GM18870 (cell line): Measurements from ENCODE around the gene KLK11.

Source experiments
- ATAC-seq: cut with Tn5 transposase; IDR thresholded peaks from one replicate; pipeline ENCODE4 v1.9.1; 2021; ENCODE audit warnings: moderate library complexity; ENCODE audit not compliant: unreplicated experiment

Gene KLK11

DNA sequence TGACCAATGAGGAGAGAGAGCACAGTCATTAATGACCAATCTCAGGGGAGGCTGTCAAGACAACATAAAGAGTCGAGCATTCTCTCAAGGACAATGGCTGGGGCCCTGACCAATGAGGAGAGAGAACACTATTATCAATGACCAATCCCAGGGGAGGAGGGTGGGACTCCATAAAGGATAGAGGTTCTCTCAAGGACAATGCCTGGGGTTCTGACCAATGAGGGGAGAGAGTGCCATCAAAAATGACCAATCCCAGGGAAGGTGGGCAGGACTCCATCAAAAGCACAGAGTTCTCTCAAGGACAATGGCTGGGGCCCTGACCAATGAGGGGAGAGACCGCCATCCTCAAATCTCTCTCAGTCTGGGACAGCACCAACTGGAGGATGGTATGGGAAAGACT is 3.3 kb upstream of the KLK11 start:
- no peak for ATAC-seq

DNA sequence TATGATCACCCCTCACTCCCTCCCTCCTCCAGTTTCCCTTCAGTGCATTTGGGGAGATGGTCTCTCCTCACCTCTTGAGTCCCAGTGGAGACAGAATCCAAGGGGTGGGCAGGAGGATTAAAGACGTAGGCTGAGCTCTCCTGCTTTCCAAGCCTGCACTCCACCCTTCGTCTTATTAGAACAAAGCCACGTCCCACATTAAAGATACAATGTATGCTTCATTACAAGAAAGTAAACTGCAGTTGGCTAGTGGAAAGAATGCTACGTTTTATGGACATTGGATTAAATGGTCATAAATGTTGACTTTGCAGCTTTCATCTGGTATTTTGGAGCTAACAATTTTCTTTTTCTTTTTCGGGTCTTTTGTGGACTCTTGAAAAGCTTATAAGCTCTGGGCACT is 1.5 kb upstream of the KLK11 start:
- no peak for ATAC-seq

DNA sequence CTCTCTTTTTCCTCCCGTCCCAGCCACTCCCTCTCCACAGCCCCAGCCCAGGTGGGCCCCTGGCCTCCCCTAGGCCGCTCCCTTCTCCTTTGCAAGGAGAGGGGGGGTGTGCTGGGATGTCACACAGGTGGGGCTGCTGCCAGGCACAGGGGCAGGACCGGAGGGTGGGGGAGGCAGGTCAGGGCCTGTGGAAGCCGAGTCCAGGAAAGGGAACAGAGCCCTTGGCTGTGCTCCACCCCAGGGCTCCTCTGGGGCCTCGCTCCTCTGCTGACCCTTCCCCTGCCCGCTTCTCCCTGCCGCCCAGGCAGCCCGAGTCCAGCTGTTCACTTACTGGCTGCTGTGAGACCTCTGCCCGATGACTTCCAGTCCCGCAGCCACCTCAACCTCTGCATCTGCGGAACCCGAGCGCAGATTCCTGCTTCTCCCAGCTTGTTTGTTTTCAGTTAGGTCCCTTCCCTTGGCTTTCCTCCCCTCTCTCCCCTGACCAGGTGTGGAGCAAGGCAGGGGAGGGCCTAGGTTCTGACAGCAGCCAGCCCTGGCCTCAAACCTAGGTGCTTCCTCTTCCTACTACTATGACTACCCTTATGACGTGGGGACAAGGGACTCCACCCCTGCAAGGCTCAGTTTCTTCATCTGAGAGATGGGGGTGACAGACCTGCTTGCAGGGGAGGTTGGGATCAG is 850 bp upstream of the KLK11 start:
- ATAC-seq = no peak

DNA sequence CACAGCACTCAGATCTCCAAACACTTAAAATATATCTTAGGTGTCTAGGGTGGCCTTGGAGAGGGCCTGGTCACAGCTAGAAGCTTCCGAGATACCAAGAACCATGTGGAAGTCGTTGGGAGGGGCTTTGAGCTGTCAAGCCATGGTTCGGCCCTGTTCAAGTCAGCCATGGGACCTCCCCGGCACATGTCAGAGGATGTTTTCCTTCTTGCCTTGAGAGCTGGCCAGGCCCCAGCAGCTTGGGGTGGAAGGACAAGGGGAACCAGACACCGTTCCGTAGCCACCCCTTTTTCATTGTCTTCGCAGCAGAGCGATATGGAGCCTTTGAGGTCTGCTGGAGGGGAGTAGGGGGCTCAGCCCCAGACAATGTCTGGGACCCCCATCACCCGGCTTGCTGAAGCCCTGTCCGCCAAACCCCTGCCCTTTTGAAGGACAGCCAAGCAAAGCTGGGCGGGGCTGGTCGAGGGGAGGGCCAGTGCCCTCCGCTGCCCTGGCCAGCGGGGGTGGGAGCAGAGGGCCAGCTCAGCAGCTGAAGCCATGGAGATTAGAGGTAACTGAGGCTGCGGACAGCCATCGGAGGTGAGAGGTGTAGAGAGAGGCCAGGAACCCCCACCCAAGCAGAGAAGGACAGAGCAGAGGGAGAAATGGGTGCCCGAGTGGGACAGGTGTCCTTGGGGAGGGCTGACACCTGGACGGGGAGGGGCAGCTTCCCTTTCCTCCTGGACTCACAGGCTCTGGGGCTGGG is 435 bp downstream of the KLK11 start:
- no peak for ATAC-seq

DNA sequence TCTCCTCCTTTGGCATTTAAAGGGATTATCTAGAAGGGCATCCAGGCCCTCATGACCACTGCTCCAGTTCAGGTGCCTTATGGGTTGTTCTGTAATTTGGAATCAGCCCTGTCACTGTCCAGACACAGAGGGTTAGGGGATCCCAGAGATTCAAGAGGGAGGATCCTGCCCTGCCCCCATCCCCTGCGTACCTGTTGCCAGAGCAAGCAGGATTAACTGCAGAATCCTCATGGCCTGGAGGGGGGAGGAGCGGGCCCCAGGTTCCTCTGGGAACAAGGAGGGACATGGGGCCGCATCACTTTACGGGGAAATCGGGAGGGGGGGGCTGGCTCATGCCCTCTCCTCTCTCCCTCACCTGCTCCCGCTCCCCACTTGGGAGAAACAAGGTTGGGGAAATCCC is 1.0 kb downstream of the KLK11 start:
- ATAC-seq = no peak

DNA sequence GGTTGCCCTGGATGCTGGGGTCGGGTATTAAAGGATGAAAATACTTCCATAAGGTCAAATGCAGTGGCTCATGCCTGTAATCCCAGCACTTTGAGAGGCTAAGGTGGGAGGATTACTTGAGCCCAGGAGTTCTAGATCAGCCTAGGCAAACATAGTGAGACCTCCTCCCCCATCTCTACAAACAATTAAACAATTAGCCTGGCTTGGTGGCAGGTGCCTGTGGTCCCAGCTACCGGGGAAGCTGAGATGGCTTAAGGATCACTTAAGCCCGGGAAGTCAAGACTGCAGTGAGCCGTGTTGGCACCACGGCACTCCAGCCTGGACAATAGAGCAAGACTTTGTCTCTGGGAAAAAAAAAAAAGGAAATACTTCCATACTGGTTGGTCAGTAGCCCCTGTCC is 1.5 kb downstream of the KLK11 start:
- ATAC-seq = no peak

DNA sequence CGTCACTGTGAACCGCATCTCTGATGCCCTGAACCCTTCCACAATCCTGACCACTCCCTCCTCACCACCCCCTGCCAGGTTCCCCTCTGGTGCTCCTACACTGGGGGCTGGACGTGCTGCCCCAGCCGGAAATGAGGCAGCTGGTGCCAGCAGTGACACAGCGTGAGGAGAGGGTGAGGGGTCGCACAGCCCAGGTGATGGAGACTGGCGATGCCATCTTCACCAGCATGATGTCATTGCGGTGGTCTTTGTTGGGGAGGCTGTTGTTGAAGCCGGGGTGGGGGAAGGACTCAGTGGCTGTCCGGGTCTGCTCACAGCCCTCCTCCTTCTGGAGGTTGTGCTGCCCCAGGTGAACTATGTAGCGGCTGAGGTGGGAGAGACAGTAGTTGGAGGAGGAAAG is 2.5 kb downstream of the KLK11 start:
- no peak for ATAC-seq

DNA sequence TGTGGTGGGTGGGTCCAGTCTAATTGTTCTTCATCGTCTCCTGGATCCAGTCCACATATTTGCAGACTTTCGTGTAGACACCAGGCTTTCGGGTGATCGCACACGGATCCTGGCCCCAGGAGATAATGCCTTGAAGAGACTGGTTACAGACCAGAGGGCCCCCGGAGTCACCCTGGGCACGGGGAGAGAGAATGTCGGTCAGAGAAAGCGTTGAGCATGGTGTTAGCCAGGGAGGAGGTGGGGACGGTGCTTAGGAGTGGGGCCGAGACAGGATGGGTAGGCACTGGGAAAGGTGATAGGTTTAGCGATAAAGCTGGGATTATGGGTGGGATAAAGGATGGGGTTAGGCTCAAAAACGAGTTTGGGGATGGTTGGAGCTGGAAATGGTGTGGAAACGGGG is 3.9 kb downstream of the KLK11 start:
- ATAC-seq = no peak

DNA sequence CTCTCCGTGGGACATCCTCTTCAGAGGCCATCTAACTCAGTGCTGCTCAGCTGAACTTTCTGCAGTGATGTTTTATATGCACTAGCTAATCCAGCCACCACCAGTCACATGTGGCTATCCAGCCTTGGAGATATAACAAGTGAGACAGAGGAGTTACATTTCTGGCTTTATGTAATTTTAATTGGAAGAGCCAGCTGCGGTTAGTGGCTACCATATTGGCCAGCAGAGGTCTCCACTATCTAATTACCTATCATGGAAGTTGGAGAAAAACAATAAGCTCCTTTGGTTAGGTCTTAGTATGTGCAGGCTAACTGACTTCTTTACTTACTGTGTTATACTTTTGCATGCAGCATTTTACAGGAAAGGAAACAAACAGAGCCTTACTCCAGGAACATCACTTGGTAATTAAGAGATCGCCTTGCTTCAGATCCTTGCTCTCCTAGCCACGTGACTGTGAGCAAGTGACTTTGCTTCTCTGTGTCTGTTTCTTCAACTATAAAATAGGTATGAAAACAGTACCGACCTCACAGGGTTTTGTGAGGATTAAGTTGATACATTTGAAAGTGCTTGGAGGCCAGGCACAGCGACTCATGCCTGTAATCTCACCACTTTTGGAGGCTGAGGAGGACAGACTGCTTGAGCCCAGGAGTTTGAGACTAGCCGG is 5.3 kb downstream of the KLK11 start:
- ATAC-seq = no peak

DNA sequence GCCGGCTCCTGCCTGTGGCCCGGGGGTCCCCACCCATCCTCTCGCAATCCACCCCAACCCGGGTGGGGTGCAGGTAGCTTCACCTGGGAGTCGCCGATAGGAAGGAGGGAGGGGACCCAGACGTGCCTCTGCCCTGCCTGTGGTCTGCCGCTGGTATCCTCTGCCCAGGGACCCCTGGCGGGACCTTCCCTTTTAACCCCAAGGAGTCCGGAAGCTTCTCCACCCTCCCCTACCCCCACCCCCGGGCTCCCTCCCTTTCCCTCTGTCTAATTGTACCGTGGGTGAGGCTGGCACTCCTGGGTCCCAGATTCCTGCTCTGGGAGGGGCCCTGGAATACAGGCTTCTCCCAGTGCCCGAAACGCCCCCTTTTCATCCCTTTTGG is 6.9 kb downstream of the KLK11 start, which contains the start of gene KLK10:
KLK10 (minus strand) TSS at position 166 of the 382 bp plus-strand sequence. CDS start 579 bp downstream, outside the sequence.
- ATAC-seq = no peak

DNA sequence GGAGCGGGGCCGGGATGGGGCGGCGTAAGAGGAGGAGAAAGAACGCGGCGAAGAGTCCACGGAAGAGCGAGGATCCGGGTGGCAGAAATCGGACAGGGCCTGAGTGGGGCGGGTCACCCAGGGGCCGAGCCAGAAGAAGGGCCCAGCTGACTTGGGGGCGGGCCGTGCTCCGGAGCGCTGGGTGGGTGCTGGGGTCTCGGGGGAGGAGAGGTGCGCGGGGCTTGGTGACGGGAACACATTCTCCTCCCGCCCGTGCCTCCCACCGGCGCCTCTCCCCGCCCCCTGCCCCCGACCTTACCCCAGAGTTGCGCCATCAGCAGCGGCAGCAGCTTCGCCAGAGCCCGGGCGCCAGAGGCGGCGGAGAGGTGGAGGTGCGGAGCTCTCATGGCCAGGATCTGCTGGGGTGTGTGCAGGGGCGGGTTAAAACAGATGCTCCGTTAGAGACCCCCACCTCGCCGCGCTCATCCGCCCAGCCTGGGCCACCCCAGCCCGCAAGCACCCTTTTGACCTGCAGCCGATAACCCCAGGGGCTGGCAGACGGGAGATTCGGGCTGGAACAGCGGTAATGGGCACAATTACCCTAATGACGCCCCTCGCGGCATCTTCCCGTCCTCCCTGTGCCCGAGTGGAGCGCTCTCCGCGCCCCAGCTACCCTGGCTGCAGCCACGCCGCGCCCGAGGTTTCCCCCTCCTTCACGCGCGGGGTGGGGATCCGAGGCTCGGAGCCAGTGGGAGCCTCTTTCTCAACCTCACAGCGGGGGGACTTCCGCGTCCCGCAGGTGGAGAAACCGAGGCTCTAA is 7.5 kb downstream of the KLK11 start:
- ATAC-seq = no peak

DNA sequence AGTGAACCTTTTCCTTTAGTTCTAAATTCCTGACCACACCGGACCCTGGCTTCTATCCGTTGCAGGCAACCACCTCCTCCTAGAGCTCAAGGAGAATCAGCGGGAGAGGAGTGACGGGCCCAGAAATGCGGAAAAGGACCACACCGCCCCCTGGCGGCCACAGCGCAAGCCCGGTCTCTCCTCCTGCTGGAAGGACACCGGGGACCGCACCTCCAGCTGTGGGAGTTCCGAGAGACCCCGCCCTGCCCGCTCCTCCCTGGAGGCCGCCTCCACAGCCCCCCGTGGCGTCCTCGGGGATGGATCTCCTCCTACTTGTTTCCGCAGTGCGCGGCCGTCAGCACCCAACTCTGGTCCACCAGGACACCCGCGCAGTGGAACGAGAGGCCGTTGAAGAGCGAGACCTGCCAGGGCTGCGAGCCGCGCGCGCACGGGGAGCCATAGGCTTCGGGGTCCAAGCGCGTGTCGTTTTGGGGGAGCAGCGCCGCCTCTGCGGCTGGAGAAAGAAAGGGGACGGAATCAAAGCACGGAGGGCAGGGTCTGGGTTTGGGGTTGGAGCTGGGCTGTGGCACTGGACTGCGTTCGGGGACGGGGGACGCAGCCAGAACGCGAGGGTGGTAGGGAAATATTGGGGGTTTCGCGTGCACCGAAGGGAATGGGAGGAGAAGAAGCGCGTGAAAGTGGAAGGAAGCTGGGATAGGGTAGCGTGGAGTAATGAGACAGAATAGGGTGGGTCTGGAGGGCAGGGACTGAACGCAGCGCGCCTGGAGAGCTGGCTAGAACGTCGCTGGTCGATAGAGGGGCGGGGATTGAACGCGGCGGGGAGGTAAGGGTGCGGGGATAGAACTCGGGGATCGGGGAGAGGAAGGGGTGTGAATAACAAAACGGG is 9.4 kb downstream of the KLK11 start:
- ATAC-seq = no peak

DNA sequence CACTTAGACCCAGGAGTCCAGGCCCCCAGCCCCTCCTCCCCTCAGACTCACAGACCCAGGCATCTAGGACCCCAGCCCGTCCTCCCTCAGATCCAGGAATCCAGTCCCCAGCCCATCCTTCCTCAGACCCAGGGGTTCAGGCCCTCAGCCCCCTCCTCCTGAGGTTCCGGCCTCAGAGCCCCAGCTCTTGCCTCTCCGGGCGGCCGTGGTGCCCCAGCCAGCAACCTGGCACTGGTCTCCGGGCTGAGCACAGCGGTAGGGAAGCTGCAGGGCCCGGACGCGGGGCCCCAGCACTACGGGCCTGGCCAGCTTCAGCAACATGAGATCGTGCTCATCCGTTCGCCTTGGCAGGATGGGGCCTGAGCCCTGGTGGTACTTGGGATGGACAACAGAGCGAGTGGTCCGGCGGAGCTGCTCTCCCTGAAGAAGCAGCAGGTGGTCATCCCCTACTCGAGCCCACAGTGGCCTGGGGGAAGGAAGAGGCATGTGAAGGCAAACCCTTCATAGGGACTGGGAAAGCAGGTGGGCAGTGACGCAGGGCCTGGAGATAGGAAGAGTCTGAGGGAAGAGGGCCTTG is 10.6 kb downstream of the KLK11 start:
- ATAC-seq = no peak

DNA sequence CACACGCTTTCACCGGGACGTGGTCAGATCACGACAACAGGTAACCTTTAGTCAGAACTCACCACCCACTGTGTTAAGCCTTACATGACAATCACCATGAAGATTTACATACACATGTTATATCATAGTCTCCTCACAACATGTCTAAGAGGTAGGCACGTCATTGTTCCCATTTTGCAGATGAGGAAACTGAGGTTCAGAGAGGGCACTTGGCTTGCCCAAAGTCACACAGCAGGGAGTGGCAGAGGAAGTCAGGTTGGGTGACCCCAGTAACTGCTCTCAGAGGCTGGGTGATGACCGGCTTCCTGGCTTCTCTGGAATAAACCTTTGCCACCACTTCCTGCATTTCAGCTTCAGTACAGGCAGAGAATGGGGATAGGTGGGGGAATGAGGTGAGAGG is 12.2 kb downstream of the KLK11 start:
- ATAC-seq = no peak

DNA sequence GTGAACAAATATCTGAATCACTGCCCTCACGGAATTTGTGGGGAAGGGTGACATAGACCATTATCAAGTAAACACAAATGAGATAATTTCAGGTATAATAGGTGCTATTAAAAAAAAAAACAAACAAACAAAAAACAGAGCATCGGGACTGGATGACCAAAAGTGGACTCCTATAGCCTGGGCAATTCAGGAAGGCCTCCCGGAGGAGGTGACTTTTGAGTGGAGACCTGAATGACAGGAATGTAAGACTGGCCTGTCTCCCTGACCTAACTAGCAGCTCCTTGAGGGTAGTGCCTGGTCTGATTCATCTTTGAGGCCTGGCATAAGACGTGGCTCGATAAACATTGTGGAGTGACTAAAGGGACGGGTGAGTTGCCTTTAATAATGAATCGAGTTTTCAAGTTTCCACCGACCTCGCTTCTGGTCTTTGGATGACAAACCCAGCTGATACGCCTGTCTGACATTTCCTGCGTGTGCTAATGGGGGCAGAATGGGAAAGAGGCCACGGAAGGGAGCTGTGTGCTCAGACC is 13.7 kb downstream of the KLK11 start:
- ATAC-seq = no peak

DNA sequence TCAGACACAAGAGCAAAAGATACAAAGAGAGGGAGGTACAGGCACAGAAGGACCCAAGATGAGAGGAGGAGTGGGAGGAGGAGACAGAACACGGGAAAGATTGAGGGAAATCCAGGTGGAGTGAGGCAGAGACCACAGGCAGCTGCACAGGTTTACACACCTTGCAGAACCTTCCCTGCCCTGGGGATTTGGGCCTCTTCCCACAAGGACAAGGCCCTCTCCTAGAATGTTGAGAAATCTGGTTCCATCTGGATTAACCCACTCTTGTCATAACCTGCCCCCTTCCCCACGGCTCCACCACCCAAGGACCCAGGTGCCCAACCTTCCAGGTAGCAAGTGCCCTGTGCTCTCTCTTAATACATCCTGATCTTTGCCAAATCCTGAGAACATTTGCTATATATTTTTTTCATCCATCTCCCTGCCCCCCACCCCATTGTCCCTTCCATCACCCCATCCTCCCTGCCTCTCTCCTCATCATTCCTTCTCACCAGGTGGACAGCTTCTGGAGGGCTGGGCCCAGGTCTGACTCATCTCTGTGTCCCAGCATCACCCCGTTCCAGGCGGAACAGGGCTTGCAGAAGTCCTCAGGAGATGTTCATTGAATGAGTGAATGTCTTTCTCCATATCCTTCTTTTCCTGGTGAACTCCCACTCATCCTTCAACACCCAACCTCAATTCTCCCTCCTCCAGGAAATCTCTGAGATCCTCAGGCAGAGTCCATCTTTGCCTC is 16.2 kb downstream of the KLK11 start:
- no peak for ATAC-seq

DNA sequence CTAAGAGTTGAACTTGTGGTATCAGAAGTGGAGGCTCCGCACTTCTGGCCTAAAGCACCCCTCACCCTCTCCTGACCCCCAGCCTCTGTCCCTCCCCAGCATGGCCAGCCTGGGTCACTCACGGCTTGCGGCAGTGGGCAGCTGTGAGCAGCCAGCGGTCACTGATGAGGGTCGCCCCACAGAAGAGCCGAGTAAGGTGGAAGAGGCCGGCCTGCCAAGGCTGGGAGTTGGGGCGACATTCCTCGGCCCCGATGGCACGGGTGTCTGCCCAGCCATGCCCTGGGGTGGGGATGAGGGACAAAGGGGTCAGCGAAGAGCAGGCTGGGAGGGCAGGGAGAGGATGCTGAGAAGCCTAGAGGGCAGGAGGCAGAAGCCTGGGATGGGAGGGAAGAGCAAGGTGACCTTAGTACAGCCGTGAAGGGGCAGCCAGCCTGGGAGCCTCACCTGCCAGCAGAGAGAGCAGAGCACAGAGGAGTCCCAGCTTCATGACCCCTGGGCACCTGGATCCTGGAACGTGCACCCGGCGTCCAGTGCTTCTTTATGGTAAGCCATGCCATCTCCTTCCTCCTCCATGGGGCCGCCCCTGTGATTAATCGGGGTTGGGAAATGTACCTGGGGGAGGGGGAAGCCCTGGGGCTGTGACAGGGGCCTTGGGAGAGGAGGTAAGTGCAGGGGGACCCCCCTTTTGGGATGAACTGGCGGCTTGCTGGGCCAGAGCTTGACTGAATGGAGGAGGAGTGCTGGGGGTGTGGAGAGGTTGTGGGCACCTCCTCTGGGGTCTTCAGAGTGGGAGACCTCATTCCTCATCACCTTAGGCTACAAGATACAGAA is 17.1 kb downstream of the KLK11 start:
- ATAC-seq = no peak

DNA sequence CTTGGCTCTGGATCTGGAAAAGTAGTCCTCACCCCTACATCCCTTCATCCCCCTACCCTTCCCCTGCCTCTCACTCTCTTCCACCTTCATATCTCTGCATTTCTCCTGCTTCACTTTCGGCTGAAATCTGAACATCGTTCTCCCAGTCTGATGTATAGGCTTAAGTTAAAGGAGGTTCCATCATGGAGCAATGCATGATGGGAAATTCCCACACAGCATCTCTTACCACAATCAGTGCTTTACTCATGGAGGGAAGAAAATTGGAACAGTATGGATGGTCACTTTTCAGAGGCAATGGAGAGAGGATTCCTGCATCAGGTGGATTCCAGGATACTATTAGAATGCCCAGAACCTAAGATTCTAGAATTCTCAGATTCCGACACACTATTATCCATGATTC is 18.9 kb downstream of the KLK11 start:
- ATAC-seq = no peak
